Glutamatergic neuron (in vitro differentiated cells): ENCODE measurements around the gene DUSP23. TPM values are rescaled to one million over a fixed set of nuclear protein-coding genes. Genes with fewer than 3 reads are reported as not detected.

Source experiments
- DNase-seq: peaks from one replicate; pipeline ENCODE4 v3.0.0; 2022
- H3K27ac Mint-ChIP-seq: one replicate; pipeline ENCODE4 v1.8.0; 2020; ENCODE audit warnings: mild to moderate bottlenecking, mixed read lengths, inconsistent platforms; ENCODE audit not compliant: unreplicated experiment
- H3K27me3 Mint-ChIP-seq: one replicate; pipeline ENCODE4 v1.8.0; 2020; ENCODE audit warnings: mild to moderate bottlenecking, moderate library complexity, mixed read lengths, inconsistent platforms; ENCODE audit not compliant: unreplicated experiment
- H3K36me3 Mint-ChIP-seq: one replicate; pipeline ENCODE4 v1.8.0; 2020; ENCODE audit warnings: mild to moderate bottlenecking, mixed read lengths, inconsistent platforms; ENCODE audit not compliant: unreplicated experiment
- H3K4me1 Mint-ChIP-seq: one replicate; pipeline ENCODE4 v1.8.0; 2020; ENCODE audit warnings: mild to moderate bottlenecking, low read depth, mixed read lengths, inconsistent platforms; ENCODE audit not compliant: unreplicated experiment
- H3K4me3 Mint-ChIP-seq: one replicate; pipeline ENCODE4 v1.8.0; 2020; ENCODE audit warnings: mild to moderate bottlenecking, mixed read lengths, inconsistent platforms; ENCODE audit not compliant: unreplicated experiment
- H3K9me3 Mint-ChIP-seq: one replicate; pipeline ENCODE4 v1.8.0; 2020; ENCODE audit warnings: mild to moderate bottlenecking, moderate library complexity, mixed read lengths, inconsistent platforms; ENCODE audit not compliant: unreplicated experiment
- CTCF ChIP-seq: fragments of 200-600 bp; sonication (generic); IDR thresholded peaks from one replicate; pipeline ENCODE4 v1.5.0; 2021; ENCODE audit not compliant: partially characterized antibody, unreplicated experiment
- total RNA-seq: library from RNA; stranded (reverse); fragmentation: NEBNext Ultra II Directional; extraction: Animal tissue kit (Norgen Biotek cat#: 25700); gene quantifications from one replicate; pipeline ENCODE4 v1.2.1, GENCODE V29; 2021; ENCODE audit not compliant: unreplicated experiment

The DUSP23 gene
- total RNA-seq, 1 donor from 2014 or later = 11.6 TPM

- Mint-ChIP-seq H3K4me3 (no peak overlapping the region), H3K27ac (no peak overlapping the region), H3K27me3 (peaks cover 5% of the 10 kb centered on the region), H3K9me3 (peaks cover 4% of the 10 kb centered on the region), H3K4me1 (peaks cover 11% of the 10 kb centered on the region), H3K36me3 (no peaks in the 10 kb centered on the region)
- TF ChIP-seq CTCF = no peak
- DNase-seq = no peak
These were observed 18.8 kb downstream of the DUSP23 start for GRCh38 chr1:159799446-159799985.

GRCh38 chr1:159800177-159800930 is 19.6 kb downstream of the DUSP23 start:
- no peaks in the 10 kb centered on the region for H3K36me3 Mint-ChIP-seq
- peaks cover 11% of the 10 kb centered on the region for H3K4me1 Mint-ChIP-seq
- H3K27ac Mint-ChIP-seq = no peak overlapping the region
- TF ChIP-seq CTCF = no peak
- H3K27me3 Mint-ChIP-seq = peaks cover 5% of the 10 kb centered on the region
- no peak overlapping the region for H3K4me3 Mint-ChIP-seq
- DNase-seq = no peak
- peaks cover 4% of the 10 kb centered on the region for H3K9me3 Mint-ChIP-seq

GRCh38 chr1:159802111-159802510 is 21.3 kb downstream of the DUSP23 start, which contains the start of gene FCRL6:
TSS of gene FCRL6 (plus strand) at chr1:159802360. CDS start at chr1:159802425, 65 bp downstream.
- DNase-seq = no peak
- peaks cover 4% of the 10 kb centered on the region for H3K4me1 Mint-ChIP-seq
- H3K4me3 Mint-ChIP-seq = no peak within 1 kb of the TSS
- H3K9me3 Mint-ChIP-seq = peaks cover 2% of the 10 kb centered on the region
- no peak for TF ChIP-seq CTCF
- peaks cover 6% of the 10 kb centered on the region for H3K27me3 Mint-ChIP-seq
- H3K36me3 Mint-ChIP-seq = peaks cover 2% of the 10 kb centered on the region
- H3K27ac Mint-ChIP-seq = no peak within 1 kb of the TSS

- H3K27me3 Mint-ChIP-seq = peaks cover 6% of the 10 kb centered on the region
These were observed 23.4 kb downstream of the DUSP23 start for GRCh38 chr1:159803956-159804689.

More at GRCh38 chr1:159803956-159804689, 23.4 kb downstream of the DUSP23 start:
- TF ChIP-seq CTCF = no peak
- Mint-ChIP-seq H3K36me3 (peaks cover 6% of the 10 kb centered on the region), H3K27ac (no peak overlapping the region), H3K9me3 (no peaks in the 10 kb centered on the region), H3K4me3 (no peak overlapping the region), H3K4me1 (no peaks in the 10 kb centered on the region)
- no peak for DNase-seq
